SK-N-SH (cell line): ENCODE data around the gene DPEP2NB. TPM values are rescaled to one million over a fixed set of nuclear protein-coding genes. Genes with fewer than 3 reads are reported as not detected.

Source experiments
- CTCF ChIA-PET: fragments of 300-600, 350-600 bp; formaldehyde crosslinking; extraction: SDS; loops from one replicate; lab custom pipeline; 2021; lab: Yijun Ruan, JAX
- POLR2A ChIA-PET: fragments of 350-600 bp; sonication (Branson Sonifier 250); formaldehyde crosslinking; extraction: SDS; loops from one replicate; lab custom pipeline; 2020; ENCODE audit warnings: antibody characterized with exemption, inconsistent platforms; lab: Yijun Ruan, JAX
- DNase-seq: peaks from one replicate; pipeline ENCODE4 v3.0.0; 2012
- H2AFZ ChIP-seq: fragments of 200-600 bp; sonication (generic); 2 replicates; pipeline ENCODE4 v1.8.1; 2016; ENCODE audit warnings: antibody characterized with exemption, mild to moderate bottlenecking, low read depth
- H3F3A ChIP-seq: fragments of 200-600 bp; sonication (generic); replicated peaks from 2 replicates; pipeline ENCODE3; 2016; ENCODE audit warnings: antibody characterized with exemption, mild to moderate bottlenecking; ENCODE audit not compliant: insufficient read depth
- H3K27ac ChIP-seq, 2 experiments: fragments of 200-500 bp in 1 of 2; fragments of 200-600 bp in 1 of 2; sonication (Bioruptor generic) in 1 of 2; sonication (generic), shearing (Covaris generic) in 1 of 2; 2 replicates each; pipeline versions ENCODE4 v1.5.1 to v1.6.1; 2014 to 2016; ENCODE audit warnings: low read depth in 2 of 2, inconsistent platforms in 1 of 2, low read length in 1 of 2, mild to moderate bottlenecking in 1 of 2, mixed read lengths in 1 of 2
- H3K27me3 ChIP-seq: fragments of 200-600 bp; sonication (generic), shearing (Covaris generic); 2 replicates; pipeline ENCODE4 v1.6.1; 2016; ENCODE audit warnings: mixed run types; ENCODE audit not compliant: insufficient read depth
- H3K36me3 ChIP-seq, 2 experiments: fragments of 200-500 bp in 1 of 2; fragments of 200-600 bp in 1 of 2; sonication (Bioruptor generic) in 1 of 2; sonication (generic) in 1 of 2; replicated peaks in 1 of 2; 2 replicates each; pipeline versions ENCODE3 to v1.5.1; 2014 to 2016; ENCODE audit warnings: low read length in 1 of 2, mild to moderate bottlenecking in 1 of 2; ENCODE audit not compliant: insufficient read depth in 2 of 2, control insufficient read depth in 1 of 2
- H3K4me1 ChIP-seq, 2 experiments: fragments of 200-500 bp in 1 of 2; fragments of 200-600 bp in 1 of 2; sonication (Bioruptor generic) in 1 of 2; sonication (generic), shearing (Covaris generic) in 1 of 2; 2 replicates each; pipeline versions ENCODE4 v1.5.1 to v1.6.1; 2014 to 2016; ENCODE audit warnings: low read depth in 1 of 2, low read length in 1 of 2, mixed run types in 1 of 2; ENCODE audit not compliant: insufficient read depth in 2 of 2, control insufficient read depth in 1 of 2
- H3K4me2 ChIP-seq: fragments of 200-600 bp; sonication (generic), shearing (Covaris generic); 2 replicates; pipeline ENCODE4 v1.6.1; 2017; ENCODE audit warnings: mixed run types
- H3K4me3 ChIP-seq, 2 experiments: fragments of 200-500 bp in 1 of 2; fragments of 200-600 bp in 1 of 2; sonication (Bioruptor generic) in 1 of 2; sonication (generic), shearing (Covaris generic) in 1 of 2; 2 replicates each; pipeline versions ENCODE4 v1.5.1 to v1.8.1; 2014 to 2016; ENCODE audit warnings: low read depth in 2 of 2, inconsistent platforms in 1 of 2, low read length in 1 of 2, mild to moderate bottlenecking in 1 of 2, mixed read lengths in 1 of 2, moderate library complexity in 1 of 2
- H3K79me2 ChIP-seq: fragments of 200-600 bp; sonication (generic); 2 replicates; pipeline ENCODE4 v1.8.1; 2017; ENCODE audit warnings: mild to moderate bottlenecking; ENCODE audit not compliant: insufficient read depth
- H3K9ac ChIP-seq: fragments of 200-600 bp; sonication (generic); 2 replicates; pipeline ENCODE4 v1.6.1; 2017; ENCODE audit warnings: mixed run types
- H3K9me2 ChIP-seq: fragments of 200-600 bp; sonication (generic); 2 replicates; pipeline ENCODE4 v1.6.1; 2017; ENCODE audit warnings: mixed run types
- H3K9me3 ChIP-seq: fragments of 200-600 bp; sonication (generic); 2 replicates; pipeline ENCODE4 v1.6.1; 2017; ENCODE audit warnings: mixed run types, mild to moderate bottlenecking, moderate library complexity
- H4K20me1 ChIP-seq: fragments of 200-600 bp; sonication (generic); 2 replicates; pipeline ENCODE4 v1.6.1; 2017; ENCODE audit warnings: mild to moderate bottlenecking, mixed run types; ENCODE audit not compliant: insufficient read depth
- CHD2 ChIP-seq: fragments of 150-350 bp; IDR thresholded peaks from 2 replicates; pipeline ENCODE4 v1.6.1; 2018; ENCODE audit warnings: low read length; ENCODE audit not compliant: partially characterized antibody
- FOXM1 ChIP-seq: IDR thresholded peaks from 2 replicates; pipeline ENCODE4 v1.4.0; 2012; ENCODE audit warnings: low read depth, mild to moderate bottlenecking
- GATA2 ChIP-seq: sonication (generic); formaldehyde crosslinking; IDR thresholded peaks from 2 replicates; pipeline ENCODE4 v1.5.0; 2020; ENCODE audit warnings: mild to moderate bottlenecking, missing genetic modification reagents
- JUND ChIP-seq: IDR thresholded peaks from 2 replicates; pipeline ENCODE4 v1.4.0; 2012
- MEF2A ChIP-seq: IDR thresholded peaks from 2 replicates; pipeline ENCODE4 v1.4.0; 2012; ENCODE audit warnings: low read depth, borderline replicate concordance
- MXI1 ChIP-seq: IDR thresholded peaks from 2 replicates; pipeline ENCODE4 v1.6.1; 2012; ENCODE audit warnings: mild to moderate bottlenecking, low read depth, low read length, improper control_type of control experiment
- NFIC ChIP-seq: IDR thresholded peaks from 2 replicates; pipeline ENCODE4 v1.4.0; 2012; ENCODE audit warnings: borderline replicate concordance
- POLR2AphosphoS5 ChIP-seq: IDR thresholded peaks from 2 replicates; pipeline ENCODE4 v1.6.1; 2012; ENCODE audit warnings: low read depth, low read length
- RAD21 ChIP-seq: IDR thresholded peaks from 2 replicates; pipeline ENCODE4 v1.6.1; 2012; ENCODE audit warnings: mild to moderate bottlenecking, low read length
- RCOR1 ChIP-seq: fragments of 150-350 bp; IDR thresholded peaks from 2 replicates; pipeline ENCODE4 v1.6.1; 2017; ENCODE audit warnings: antibody characterized with exemption, low read length
- RFX5 ChIP-seq: IDR thresholded peaks from 2 replicates; pipeline ENCODE4 v1.6.1; 2012; ENCODE audit warnings: mild to moderate bottlenecking, improper control_type of control experiment, low read length
- SIN3A ChIP-seq: IDR thresholded peaks from 2 replicates; pipeline ENCODE4 v1.6.1; 2012; ENCODE audit warnings: low read depth, mild to moderate bottlenecking, low read length, moderate library complexity, borderline replicate concordance
- TCF12 ChIP-seq: IDR thresholded peaks from 2 replicates; pipeline ENCODE4 v1.4.0; 2012
- WGBS: methylation state at CpG from one replicate; pipeline ENCODE4 v1.1.6; 2017; ENCODE audit warnings: low lambda C conversion rate; 5-methylcytosine and 5-hydroxymethylcytosine counted together
- polyA plus RNA-seq, 3 experiments: library from polyadenylated mRNA; depleted of rRNA; stranded (reverse); fragments of >200 nt; gene quantifications; 2 replicates each; pipeline ENCODE4 v1.2.3, GENCODE V29; 2012
- TF ChIP-seq, protein P1 (sequence below): IDR thresholded peaks from 2 replicates; pipeline ENCODE4 v1.6.1; 2012; ENCODE audit warnings: mild to moderate bottlenecking, low read depth, low read length, moderate library complexity
- TF ChIP-seq, protein P2 (sequence below): IDR thresholded peaks from 2 replicates; pipeline ENCODE4 v1.4.0; 2012; ENCODE audit warnings: low read depth, borderline replicate concordance
- TF ChIP-seq, protein P3 (sequence below): fragments of 150-350 bp; IDR thresholded peaks from 2 replicates; pipeline ENCODE4 v1.6.1; 2016; ENCODE audit warnings: mild to moderate bottlenecking, low read depth, low read length
- TF ChIP-seq, protein P4 (sequence below): IDR thresholded peaks from 2 replicates; pipeline ENCODE4 v1.4.0; 2012; ENCODE audit warnings: low read depth
- TF ChIP-seq, protein P5 (sequence below): IDR thresholded peaks from 2 replicates; pipeline ENCODE4 v1.4.0; 2012; ENCODE audit warnings: low read depth, borderline replicate concordance
- TF ChIP-seq, protein P6 (sequence below): fragments of 150-350 bp; IDR thresholded peaks from 2 replicates; pipeline ENCODE4 v1.6.1; 2017; ENCODE audit warnings: antibody characterized with exemption, low read length, low read depth, borderline replicate concordance

The DPEP2NB gene
- polyA plus RNA-seq, 1 of the 3 experiments (the other 2 are of a cell fraction) = not detected

DNA sequence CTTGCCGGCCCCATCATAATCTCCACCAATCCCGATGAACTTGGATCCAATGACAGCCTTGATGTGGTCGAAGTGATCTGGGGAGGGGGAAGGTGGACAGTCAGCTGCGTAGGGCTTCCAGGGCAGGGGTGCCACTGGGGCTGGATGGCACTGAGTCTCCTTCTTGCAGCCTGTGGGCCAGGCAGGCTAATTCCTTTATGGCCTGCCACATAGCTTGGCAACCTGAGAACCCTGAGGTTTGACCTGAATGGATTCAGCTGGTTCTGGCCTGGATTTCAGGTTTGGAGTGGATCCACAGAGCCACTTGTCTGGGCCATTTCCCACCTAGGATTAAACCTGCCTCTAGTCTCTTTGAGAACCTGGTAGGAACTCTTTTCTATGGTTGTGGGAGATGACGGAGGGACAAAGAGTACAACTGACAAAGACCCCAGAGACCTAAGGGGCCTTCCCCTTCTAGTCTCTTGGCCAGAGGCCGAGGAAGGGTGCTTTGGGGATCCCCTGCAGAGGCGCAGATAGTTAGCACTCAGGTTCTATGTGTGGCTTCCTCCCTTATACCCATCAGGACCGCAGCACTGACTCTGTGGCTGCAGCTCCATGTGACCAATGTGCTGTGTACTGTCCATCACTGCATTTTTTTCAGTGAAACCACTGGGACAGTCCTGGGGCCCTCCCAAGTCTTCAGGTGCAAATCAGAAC is 26.2 kb downstream of the DPEP2NB start:
- POLR2A ChIA-PET = no interaction called here
- no peaks in the 10 kb centered on the region for H4K20me1 ChIP-seq
- no peaks in the 10 kb centered on the region for H3F3A ChIP-seq
- H3K9me2 ChIP-seq = no peaks in the 10 kb centered on the region
- 64% methylated on average over 6 of the region's 8 CpGs for WGBS
- TF ChIP-seq GATA2 (CRISPR knock-in tag) (no peak), TCF12 (no peak), FOXM1 (no peak), CHD2 (no peak), RFX5 (no peak), MEF2A (no peak), RCOR1 (no peak), JUND (no peak), NFIC (no peak), MXI1 (no peak), SIN3A (no peak), POLR2AphosphoS5 (no peak), RAD21 (no peak)
- TF ChIP-seq, protein P1, sequence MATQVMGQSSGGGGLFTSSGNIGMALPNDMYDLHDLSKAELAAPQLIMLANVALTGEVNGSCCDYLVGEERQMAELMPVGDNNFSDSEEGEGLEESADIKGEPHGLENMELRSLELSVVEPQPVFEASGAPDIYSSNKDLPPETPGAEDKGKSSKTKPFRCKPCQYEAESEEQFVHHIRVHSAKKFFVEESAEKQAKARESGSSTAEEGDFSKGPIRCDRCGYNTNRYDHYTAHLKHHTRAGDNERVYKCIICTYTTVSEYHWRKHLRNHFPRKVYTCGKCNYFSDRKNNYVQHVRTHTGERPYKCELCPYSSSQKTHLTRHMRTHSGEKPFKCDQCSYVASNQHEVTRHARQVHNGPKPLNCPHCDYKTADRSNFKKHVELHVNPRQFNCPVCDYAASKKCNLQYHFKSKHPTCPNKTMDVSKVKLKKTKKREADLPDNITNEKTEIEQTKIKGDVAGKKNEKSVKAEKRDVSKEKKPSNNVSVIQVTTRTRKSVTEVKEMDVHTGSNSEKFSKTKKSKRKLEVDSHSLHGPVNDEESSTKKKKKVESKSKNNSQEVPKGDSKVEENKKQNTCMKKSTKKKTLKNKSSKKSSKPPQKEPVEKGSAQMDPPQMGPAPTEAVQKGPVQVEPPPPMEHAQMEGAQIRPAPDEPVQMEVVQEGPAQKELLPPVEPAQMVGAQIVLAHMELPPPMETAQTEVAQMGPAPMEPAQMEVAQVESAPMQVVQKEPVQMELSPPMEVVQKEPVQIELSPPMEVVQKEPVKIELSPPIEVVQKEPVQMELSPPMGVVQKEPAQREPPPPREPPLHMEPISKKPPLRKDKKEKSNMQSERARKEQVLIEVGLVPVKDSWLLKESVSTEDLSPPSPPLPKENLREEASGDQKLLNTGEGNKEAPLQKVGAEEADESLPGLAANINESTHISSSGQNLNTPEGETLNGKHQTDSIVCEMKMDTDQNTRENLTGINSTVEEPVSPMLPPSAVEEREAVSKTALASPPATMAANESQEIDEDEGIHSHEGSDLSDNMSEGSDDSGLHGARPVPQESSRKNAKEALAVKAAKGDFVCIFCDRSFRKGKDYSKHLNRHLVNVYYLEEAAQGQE = no peak
- TF ChIP-seq, protein P2, sequence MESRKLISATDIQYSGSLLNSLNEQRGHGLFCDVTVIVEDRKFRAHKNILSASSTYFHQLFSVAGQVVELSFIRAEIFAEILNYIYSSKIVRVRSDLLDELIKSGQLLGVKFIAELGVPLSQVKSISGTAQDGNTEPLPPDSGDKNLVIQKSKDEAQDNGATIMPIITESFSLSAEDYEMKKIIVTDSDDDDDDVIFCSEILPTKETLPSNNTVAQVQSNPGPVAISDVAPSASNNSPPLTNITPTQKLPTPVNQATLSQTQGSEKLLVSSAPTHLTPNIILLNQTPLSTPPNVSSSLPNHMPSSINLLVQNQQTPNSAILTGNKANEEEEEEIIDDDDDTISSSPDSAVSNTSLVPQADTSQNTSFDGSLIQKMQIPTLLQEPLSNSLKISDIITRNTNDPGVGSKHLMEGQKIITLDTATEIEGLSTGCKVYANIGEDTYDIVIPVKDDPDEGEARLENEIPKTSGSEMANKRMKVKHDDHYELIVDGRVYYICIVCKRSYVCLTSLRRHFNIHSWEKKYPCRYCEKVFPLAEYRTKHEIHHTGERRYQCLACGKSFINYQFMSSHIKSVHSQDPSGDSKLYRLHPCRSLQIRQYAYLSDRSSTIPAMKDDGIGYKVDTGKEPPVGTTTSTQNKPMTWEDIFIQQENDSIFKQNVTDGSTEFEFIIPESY = no peak
- TF ChIP-seq, protein P3, sequence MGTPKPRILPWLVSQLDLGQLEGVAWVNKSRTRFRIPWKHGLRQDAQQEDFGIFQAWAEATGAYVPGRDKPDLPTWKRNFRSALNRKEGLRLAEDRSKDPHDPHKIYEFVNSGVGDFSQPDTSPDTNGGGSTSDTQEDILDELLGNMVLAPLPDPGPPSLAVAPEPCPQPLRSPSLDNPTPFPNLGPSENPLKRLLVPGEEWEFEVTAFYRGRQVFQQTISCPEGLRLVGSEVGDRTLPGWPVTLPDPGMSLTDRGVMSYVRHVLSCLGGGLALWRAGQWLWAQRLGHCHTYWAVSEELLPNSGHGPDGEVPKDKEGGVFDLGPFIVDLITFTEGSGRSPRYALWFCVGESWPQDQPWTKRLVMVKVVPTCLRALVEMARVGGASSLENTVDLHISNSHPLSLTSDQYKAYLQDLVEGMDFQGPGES = no peak
- TF ChIP-seq, protein P4, sequence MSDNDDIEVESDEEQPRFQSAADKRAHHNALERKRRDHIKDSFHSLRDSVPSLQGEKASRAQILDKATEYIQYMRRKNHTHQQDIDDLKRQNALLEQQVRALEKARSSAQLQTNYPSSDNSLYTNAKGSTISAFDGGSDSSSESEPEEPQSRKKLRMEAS = no peak
- TF ChIP-seq, protein P5, sequence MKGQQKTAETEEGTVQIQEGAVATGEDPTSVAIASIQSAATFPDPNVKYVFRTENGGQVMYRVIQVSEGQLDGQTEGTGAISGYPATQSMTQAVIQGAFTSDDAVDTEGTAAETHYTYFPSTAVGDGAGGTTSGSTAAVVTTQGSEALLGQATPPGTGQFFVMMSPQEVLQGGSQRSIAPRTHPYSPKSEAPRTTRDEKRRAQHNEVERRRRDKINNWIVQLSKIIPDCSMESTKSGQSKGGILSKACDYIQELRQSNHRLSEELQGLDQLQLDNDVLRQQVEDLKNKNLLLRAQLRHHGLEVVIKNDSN = no peak
- TF ChIP-seq, protein P6, sequence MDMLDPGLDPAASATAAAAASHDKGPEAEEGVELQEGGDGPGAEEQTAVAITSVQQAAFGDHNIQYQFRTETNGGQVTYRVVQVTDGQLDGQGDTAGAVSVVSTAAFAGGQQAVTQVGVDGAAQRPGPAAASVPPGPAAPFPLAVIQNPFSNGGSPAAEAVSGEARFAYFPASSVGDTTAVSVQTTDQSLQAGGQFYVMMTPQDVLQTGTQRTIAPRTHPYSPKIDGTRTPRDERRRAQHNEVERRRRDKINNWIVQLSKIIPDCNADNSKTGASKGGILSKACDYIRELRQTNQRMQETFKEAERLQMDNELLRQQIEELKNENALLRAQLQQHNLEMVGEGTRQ = no peak
- H3K4me3 ChIP-seq = no peak overlapping the region
- no peak overlapping the region for H2AFZ ChIP-seq
- no peaks in the 10 kb centered on the region for H3K79me2 ChIP-seq
- no peak for DNase-seq
- H3K4me2 ChIP-seq = no peak overlapping the region
- H3K9ac ChIP-seq = no peak overlapping the region
- H3K27ac ChIP-seq = no peak overlapping the region
- H3K36me3 ChIP-seq = no peaks in the 10 kb centered on the region
- H3K4me1 ChIP-seq = peaks cover 0 to 10% of the 10 kb centered on the region in 2 experiments; a peak in 1 of 4 replicates
- CTCF ChIA-PET = interaction anchor here (0.9 to 1.8 kb wide), 5 partner anchors 19 to 275 kb away, joined by 3 to 5 read pairs (median 4); partner anchors contain the start of gene SLC7A6
- no peaks in the 10 kb centered on the region for H3K9me3 ChIP-seq
- H3K27me3 ChIP-seq = no peaks in the 10 kb centered on the region
